HepG2 (cell line): ENCODE measurements around the gene ETV2. TPM values are rescaled to one million over a fixed set of nuclear protein-coding genes. Genes with fewer than 3 reads are reported as not detected.
A peak's percentile ranks its signal among the peaks of the same experiment; 100 is the strongest.

Source experiments
- DNMT1 ChIP-seq: sonication (generic); formaldehyde crosslinking; IDR thresholded peaks from 2 replicates; pipeline ENCODE4 v1.5.1; 2020; ENCODE audit warnings: mild to moderate bottlenecking, missing genetic modification reagents
- JUND ChIP-seq: sonication (generic); formaldehyde crosslinking; IDR thresholded peaks from 2 replicates; pipeline ENCODE4 v1.8.0; 2022; ENCODE audit warnings: mild to moderate bottlenecking, missing genetic modification reagents
- NPAS2 ChIP-seq: sonication (generic); formaldehyde crosslinking; IDR thresholded peaks from 2 replicates; pipeline ENCODE4 v1.8.0; 2022; ENCODE audit warnings: mild to moderate bottlenecking, missing genetic modification reagents, borderline replicate concordance
- RAD21 ChIP-seq: fragments of 450-650 bp; formaldehyde crosslinking; IDR thresholded peaks from 2 replicates; pipeline ENCODE4 v1.5.0; 2020; ENCODE audit warnings: mild to moderate bottlenecking
- RARA ChIP-seq: IDR thresholded peaks from 2 replicates; pipeline ENCODE4 v1.6.1; 2016; ENCODE audit warnings: missing genetic modification reagents, missing compliant biosample characterization
- REPIN1 ChIP-seq: sonication (generic); formaldehyde crosslinking; IDR thresholded peaks from 2 replicates; pipeline ENCODE4 v1.8.0; 2022; ENCODE audit warnings: missing genetic modification reagents, low read depth, mild to moderate bottlenecking, borderline replicate concordance
- ZBTB43 ChIP-seq: sonication (generic); formaldehyde crosslinking; conservative IDR thresholded peaks from 2 replicates; pipeline ENCODE4 v1.4.0; 2020; ENCODE audit warnings: missing genetic modification reagents
- ZIK1 ChIP-seq: sonication (generic); formaldehyde crosslinking; IDR thresholded peaks from 2 replicates; pipeline ENCODE4 v1.5.0; 2020; ENCODE audit warnings: mild to moderate bottlenecking, low read depth, missing genetic modification reagents, borderline replicate concordance
- ZNF446 ChIP-seq: sonication (generic); formaldehyde crosslinking; IDR thresholded peaks from 2 replicates; pipeline ENCODE4 v1.5.0; 2020; ENCODE audit warnings: mild to moderate bottlenecking, missing genetic modification reagents
- ZNF776 ChIP-seq: sonication (generic); formaldehyde crosslinking; IDR thresholded peaks from 2 replicates; pipeline ENCODE4 v1.4.0; 2020; ENCODE audit warnings: mild to moderate bottlenecking, missing genetic modification reagents
- polyA plus RNA-seq, 8 experiments: library from polyadenylated mRNA; depleted of rRNA in 3 of 8; stranded (reverse) in 7 of 8; unstranded in 1 of 8; fragments of >200 nt; fragmentation: Illumina TruSeq in 4 of 8; extraction: Trizol in 4 of 8; gene quantifications; 2 replicates each; pipeline versions ENCODE4 v1.2.1 to v1.2.3, GENCODE V29; 2011 to 2016; ENCODE audit warnings: low read depth in 4 of 8, missing spikeins in 1 of 8, mixed read lengths in 1 of 8; ENCODE audit not compliant: insufficient read depth in 1 of 8
- total RNA-seq, 5 experiments: library from RNA; depleted of rRNA; stranded (reverse); fragments of >200 nt; fragmentation: Illumina TruSeq; extraction: Trizol; gene quantifications; 2 replicates each; pipeline ENCODE4 v1.2.3, GENCODE V29; 2016; ENCODE audit warnings: low read depth in 1 of 5
- TF ChIP-seq, protein P1 (sequence below): sonication (generic); formaldehyde crosslinking; IDR thresholded peaks from 2 replicates; pipeline ENCODE4 v1.5.0; 2020; ENCODE audit warnings: mild to moderate bottlenecking, missing genetic modification reagents, borderline replicate concordance
- TF ChIP-seq, protein P2 (sequence below): sonication (generic); formaldehyde crosslinking; IDR thresholded peaks from 2 replicates; pipeline ENCODE4 v1.4.0; 2020; ENCODE audit warnings: low read depth, mild to moderate bottlenecking, missing genetic modification reagents
- TF ChIP-seq, protein P3 (sequence below): sonication (generic); formaldehyde crosslinking; IDR thresholded peaks from 2 replicates; pipeline ENCODE4 v1.9.0; 2021; ENCODE audit warnings: missing genetic modification reagents, borderline replicate concordance

The ETV2 gene
- total and polyA plus RNA-seq, 2 of the 13 experiments (the other 11 are each of a cell fraction or from before 2014, with no cell fraction given) = 0.07 to 0.20 TPM

GRCh38 chr19:35643255-35644205 is 2.0 kb downstream of the ETV2 start (continued):
- TF ChIP-seq, protein P1, sequence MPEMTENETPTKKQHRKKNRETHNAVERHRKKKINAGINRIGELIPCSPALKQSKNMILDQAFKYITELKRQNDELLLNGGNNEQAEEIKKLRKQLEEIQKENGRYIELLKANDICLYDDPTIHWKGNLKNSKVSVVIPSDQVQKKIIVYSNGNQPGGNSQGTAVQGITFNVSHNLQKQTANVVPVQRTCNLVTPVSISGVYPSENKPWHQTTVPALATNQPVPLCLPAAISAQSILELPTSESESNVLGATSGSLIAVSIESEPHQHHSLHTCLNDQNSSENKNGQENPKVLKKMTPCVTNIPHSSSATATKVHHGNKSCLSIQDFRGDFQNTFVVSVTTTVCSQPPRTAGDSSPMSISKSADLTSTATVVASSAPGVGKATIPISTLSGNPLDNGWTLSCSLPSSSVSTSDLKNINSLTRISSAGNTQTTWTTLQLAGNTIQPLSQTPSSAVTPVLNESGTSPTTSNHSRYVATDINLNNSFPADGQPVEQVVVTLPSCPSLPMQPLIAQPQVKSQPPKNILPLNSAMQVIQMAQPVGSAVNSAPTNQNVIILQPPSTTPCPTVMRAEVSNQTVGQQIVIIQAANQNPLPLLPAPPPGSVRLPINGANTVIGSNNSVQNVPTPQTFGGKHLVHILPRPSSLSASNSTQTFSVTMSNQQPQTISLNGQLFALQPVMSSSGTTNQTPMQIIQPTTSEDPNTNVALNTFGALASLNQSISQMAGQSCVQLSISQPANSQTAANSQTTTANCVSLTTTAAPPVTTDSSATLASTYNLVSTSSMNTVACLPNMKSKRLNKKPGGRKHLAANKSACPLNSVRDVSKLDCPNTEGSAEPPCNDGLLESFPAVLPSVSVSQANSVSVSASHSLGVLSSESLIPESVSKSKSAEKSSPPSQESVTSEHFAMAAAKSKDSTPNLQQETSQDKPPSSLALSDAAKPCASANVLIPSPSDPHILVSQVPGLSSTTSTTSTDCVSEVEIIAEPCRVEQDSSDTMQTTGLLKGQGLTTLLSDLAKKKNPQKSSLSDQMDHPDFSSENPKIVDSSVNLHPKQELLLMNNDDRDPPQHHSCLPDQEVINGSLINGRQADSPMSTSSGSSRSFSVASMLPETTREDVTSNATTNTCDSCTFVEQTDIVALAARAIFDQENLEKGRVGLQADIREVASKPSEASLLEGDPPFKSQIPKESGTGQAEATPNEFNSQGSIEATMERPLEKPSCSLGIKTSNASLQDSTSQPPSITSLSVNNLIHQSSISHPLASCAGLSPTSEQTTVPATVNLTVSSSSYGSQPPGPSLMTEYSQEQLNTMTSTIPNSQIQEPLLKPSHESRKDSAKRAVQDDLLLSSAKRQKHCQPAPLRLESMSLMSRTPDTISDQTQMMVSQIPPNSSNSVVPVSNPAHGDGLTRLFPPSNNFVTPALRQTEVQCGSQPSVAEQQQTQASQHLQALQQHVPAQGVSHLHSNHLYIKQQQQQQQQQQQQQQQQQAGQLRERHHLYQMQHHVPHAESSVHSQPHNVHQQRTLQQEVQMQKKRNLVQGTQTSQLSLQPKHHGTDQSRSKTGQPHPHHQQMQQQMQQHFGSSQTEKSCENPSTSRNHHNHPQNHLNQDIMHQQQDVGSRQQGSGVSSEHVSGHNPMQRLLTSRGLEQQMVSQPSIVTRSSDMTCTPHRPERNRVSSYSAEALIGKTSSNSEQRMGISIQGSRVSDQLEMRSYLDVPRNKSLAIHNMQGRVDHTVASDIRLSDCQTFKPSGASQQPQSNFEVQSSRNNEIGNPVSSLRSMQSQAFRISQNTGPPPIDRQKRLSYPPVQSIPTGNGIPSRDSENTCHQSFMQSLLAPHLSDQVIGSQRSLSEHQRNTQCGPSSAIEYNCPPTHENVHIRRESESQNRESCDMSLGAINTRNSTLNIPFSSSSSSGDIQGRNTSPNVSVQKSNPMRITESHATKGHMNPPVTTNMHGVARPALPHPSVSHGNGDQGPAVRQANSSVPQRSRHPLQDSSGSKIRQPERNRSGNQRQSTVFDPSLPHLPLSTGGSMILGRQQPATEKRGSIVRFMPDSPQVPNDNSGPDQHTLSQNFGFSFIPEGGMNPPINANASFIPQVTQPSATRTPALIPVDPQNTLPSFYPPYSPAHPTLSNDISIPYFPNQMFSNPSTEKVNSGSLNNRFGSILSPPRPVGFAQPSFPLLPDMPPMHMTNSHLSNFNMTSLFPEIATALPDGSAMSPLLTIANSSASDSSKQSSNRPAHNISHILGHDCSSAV (CRISPR knock-in tag) = no peak
- TF ChIP-seq, protein P2, sequence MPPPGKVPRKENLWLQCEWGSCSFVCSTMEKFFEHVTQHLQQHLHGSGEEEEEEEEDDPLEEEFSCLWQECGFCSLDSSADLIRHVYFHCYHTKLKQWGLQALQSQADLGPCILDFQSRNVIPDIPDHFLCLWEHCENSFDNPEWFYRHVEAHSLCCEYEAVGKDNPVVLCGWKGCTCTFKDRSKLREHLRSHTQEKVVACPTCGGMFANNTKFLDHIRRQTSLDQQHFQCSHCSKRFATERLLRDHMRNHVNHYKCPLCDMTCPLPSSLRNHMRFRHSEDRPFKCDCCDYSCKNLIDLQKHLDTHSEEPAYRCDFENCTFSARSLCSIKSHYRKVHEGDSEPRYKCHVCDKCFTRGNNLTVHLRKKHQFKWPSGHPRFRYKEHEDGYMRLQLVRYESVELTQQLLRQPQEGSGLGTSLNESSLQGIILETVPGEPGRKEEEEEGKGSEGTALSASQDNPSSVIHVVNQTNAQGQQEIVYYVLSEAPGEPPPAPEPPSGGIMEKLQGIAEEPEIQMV (CRISPR knock-in tag) = no peak
- TF ChIP-seq JUND (0 out of 2 replicates have a peak, but pooled peaks have one; percentile 43), ZBTB43 (peak; percentile 70), ZNF776 (CRISPR knock-in tag) (peak; percentile 58; the same call in 1 of the 2 replicates), REPIN1 (CRISPR knock-in tag) (peak; percentile 9; the same call in 1 of the 2 replicates), ZNF446 (CRISPR knock-in tag) (peak; percentile 93), DNMT1 (CRISPR knock-in tag) (peak; percentile 77; the same call in 1 of the 2 replicates), ZIK1 (peak; percentile 62; the same call in 1 of the 2 replicates), RARA (CRISPR knock-in tag) (peak; percentile 29; the same call in 1 of the 2 replicates), NPAS2 (no peak), RAD21 (CRISPR knock-in tag) (peak; percentile 68)
- TF ChIP-seq, protein P3, sequence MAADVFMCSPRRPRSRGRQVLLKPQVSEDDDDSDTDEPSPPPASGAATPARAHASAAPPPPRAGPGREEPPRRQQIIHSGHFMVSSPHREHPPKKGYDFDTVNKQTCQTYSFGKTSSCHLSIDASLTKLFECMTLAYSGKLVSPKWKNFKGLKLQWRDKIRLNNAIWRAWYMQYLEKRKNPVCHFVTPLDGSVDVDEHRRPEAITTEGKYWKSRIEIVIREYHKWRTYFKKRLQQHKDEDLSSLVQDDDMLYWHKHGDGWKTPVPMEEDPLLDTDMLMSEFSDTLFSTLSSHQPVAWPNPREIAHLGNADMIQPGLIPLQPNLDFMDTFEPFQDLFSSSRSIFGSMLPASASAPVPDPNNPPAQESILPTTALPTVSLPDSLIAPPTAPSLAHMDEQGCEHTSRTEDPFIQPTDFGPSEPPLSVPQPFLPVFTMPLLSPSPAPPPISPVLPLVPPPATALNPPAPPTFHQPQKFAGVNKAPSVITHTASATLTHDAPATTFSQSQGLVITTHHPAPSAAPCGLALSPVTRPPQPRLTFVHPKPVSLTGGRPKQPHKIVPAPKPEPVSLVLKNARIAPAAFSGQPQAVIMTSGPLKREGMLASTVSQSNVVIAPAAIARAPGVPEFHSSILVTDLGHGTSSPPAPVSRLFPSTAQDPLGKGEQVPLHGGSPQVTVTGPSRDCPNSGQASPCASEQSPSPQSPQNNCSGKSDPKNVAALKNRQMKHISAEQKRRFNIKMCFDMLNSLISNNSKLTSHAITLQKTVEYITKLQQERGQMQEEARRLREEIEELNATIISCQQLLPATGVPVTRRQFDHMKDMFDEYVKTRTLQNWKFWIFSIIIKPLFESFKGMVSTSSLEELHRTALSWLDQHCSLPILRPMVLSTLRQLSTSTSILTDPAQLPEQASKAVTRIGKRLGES (CRISPR knock-in tag) = peak; percentile 73
